Measurements from ENCODE around the gene ANGPTL2. TPM values are rescaled to one million over a fixed set of nuclear protein-coding genes. Genes with fewer than 3 reads are reported as not detected.

ANGPTL2 gene
- total and polyA plus RNA-seq, 2 experiments from 2014 or later, result 3.0 to 5.8 TPM

- no peak for DNase-seq (ENCODE audit: low read depth in 1 of 2, low spot score in 1 of 2)
- H3K4me1 ChIP-seq (ENCODE audit: low read depth), result no peaks in the 10 kb centered on the region
- no peak overlapping the region for H3K27ac ChIP-seq
- H3K4me3 ChIP-seq, result no peak overlapping the region
- H3K9me3 ChIP-seq (ENCODE audit: low read depth), result no peaks in the 10 kb centered on the region
- no peaks in the 10 kb centered on the region for H3K36me3 ChIP-seq
- no peak for TF ChIP-seq CTCF (IDR thresholded peaks at IDR 0.05; ENCODE audit: low read depth, low read length)
- H3K27me3 ChIP-seq, result no peaks in the 10 kb centered on the region
Observed at GRCh38 chr9:127059765-127060361, 62.6 kb downstream of the ANGPTL2 start.

GRCh38 chr9:127059030-127059429 is 63.4 kb downstream of the ANGPTL2 start:
- no peak for DNase-seq (ENCODE audit: low read depth in 1 of 2, low spot score in 1 of 2)
- no peaks in the 10 kb centered on the region for H3K9me3 ChIP-seq (ENCODE audit: low read depth)
- no peaks in the 10 kb centered on the region for H3K27me3 ChIP-seq
- TF ChIP-seq CTCF (IDR thresholded peaks at IDR 0.05; ENCODE audit: low read depth, low read length), result no peak
- H3K36me3 ChIP-seq, result no peaks in the 10 kb centered on the region
- no peak overlapping the region for H3K27ac ChIP-seq
- no peak overlapping the region for H3K4me3 ChIP-seq
- no peaks in the 10 kb centered on the region for H3K4me1 ChIP-seq (ENCODE audit: low read depth)

GRCh38 chr9:127058645-127059021 is 63.8 kb downstream of the ANGPTL2 start:
- Histone ChIP-seq H3K4me3 (no peak overlapping the region), H3K4me1 (ENCODE audit: low read depth) (peaks cover 4% of the 10 kb centered on the region), H3K27me3 (no peaks in the 10 kb centered on the region), H3K27ac (no peak overlapping the region), H3K36me3 (no peaks in the 10 kb centered on the region), H3K9me3 (ENCODE audit: low read depth) (no peaks in the 10 kb centered on the region)
- TF ChIP-seq CTCF (IDR thresholded peaks at IDR 0.05; ENCODE audit: low read depth, low read length), result no peak
- DNase-seq (ENCODE audit: low read depth in 1 of 2, low spot score in 1 of 2), result no peak

GRCh38 chr9:127058011-127058644 is 64.3 kb downstream of the ANGPTL2 start:
- Histone ChIP-seq H3K27me3 (no peaks in the 10 kb centered on the region), H3K4me3 (no peak overlapping the region), H3K9me3 (ENCODE audit: low read depth) (no peaks in the 10 kb centered on the region), H3K4me1 (ENCODE audit: low read depth) (peaks cover 8% of the 10 kb centered on the region), H3K27ac (no peak overlapping the region), H3K36me3 (no peaks in the 10 kb centered on the region)
- DNase-seq (ENCODE audit: low read depth in 1 of 2, low spot score in 1 of 2), result no peak
- TF ChIP-seq CTCF (IDR thresholded peaks at IDR 0.05; ENCODE audit: low read depth, low read length), result no peak

- H3K4me3 ChIP-seq, result no peak overlapping the region
- no peaks in the 10 kb centered on the region for H3K27me3 ChIP-seq
- no peak for DNase-seq (ENCODE audit: low read depth in 1 of 2, low spot score in 1 of 2)
- no peak overlapping the region for H3K27ac ChIP-seq
- no peaks in the 10 kb centered on the region for H3K9me3 ChIP-seq (ENCODE audit: low read depth)
- no peak for TF ChIP-seq CTCF (IDR thresholded peaks at IDR 0.05; ENCODE audit: low read depth, low read length)
- no peaks in the 10 kb centered on the region for H3K36me3 ChIP-seq
- H3K4me1 ChIP-seq (ENCODE audit: low read depth), result peaks cover 14% of the 10 kb centered on the region
Observed at GRCh38 chr9:127056446-127056845, 66.0 kb downstream of the ANGPTL2 start.

Measured in cardiac muscle cell (in vitro differentiated cells and primary cell).